ENCODE data around the gene UFC1. TPM values are rescaled to one million over a fixed set of nuclear protein-coding genes. Genes with fewer than 3 reads are reported as not detected.

UFC1 gene
- total RNA-seq, 2 experiments from 2014 or later: 103 to 113 TPM

- ChIA-PET CTCF (no interaction called here), POLR2A (interaction anchor here (1.4 to 1.5 kb wide), 2 partner anchors 32 to 76 kb away, joined by 3 to 5 read pairs; partner anchors contain the start of genes UFC1 and USF1)
- Mint-ChIP-seq H3K36me3 (ENCODE audit: low read depth) (peaks cover 76% of the 10 kb centered on the region), H3K27ac (no peak overlapping the region), H3K4me3 (no peak overlapping the region), H3K27me3 (no peaks in the 10 kb centered on the region), H3K4me1 (peaks cover 37% of the 10 kb centered on the region), H3K9me3 (no peaks in the 10 kb centered on the region)
- DNase-seq: no peak
Observed at GRCh38 chr1:161121834-161122233, 31.9 kb upstream of the UFC1 start.

GRCh38 chr1:161122967-161123366, 30.8 kb upstream of the UFC1 start:
- no peak for DNase-seq
- H3K36me3 Mint-ChIP-seq (ENCODE audit: low read depth): peaks cover 80% of the 10 kb centered on the region
- no peak overlapping the region for H3K27ac Mint-ChIP-seq
- ChIA-PET POLR2A (interaction anchor here (1.4 kb wide), 1 partner anchor 77 kb away, joined by 3 read pairs; the partner anchor contains the start of gene USF1), CTCF (interaction anchor here (0.7 kb wide), 1 partner anchor 58 kb away, joined by 3 read pairs; no protein-coding TSS in a partner anchor)
- H3K9me3 Mint-ChIP-seq: no peaks in the 10 kb centered on the region
- no peak overlapping the region for H3K4me3 Mint-ChIP-seq
- no peaks in the 10 kb centered on the region for H3K27me3 Mint-ChIP-seq
- peaks cover 45% of the 10 kb centered on the region for H3K4me1 Mint-ChIP-seq

GRCh38 chr1:161127649-161128048, 26.1 kb upstream of the UFC1 start:
- no peaks in the 10 kb centered on the region for H3K27me3 Mint-ChIP-seq
- ChIA-PET CTCF (interaction anchor here (1.1 to 1.7 kb wide), 2 partner anchors 10 to 292 kb away, joined by 3 to 7 read pairs; partner anchors contain the start of genes NIT1 and PFDN2), POLR2A (interaction anchor here (1.0 to 1.7 kb wide), 3 partner anchors 9 to 82 kb away, joined by 3 to 12 read pairs (median 3); partner anchors contain the start of genes NIT1, PFDN2, PPOX and USF1)
- H3K27ac Mint-ChIP-seq: no peak overlapping the region
- peaks cover 53% of the 10 kb centered on the region for H3K4me1 Mint-ChIP-seq
- H3K4me3 Mint-ChIP-seq: no peak overlapping the region
- peaks cover 75% of the 10 kb centered on the region for H3K36me3 Mint-ChIP-seq (ENCODE audit: low read depth)
- H3K9me3 Mint-ChIP-seq: no peaks in the 10 kb centered on the region
- no peak for DNase-seq

- peaks cover 64% of the 10 kb centered on the region for H3K36me3 Mint-ChIP-seq (ENCODE audit: low read depth)
Observed at GRCh38 chr1:161128591-161129420, 25.0 kb upstream of the UFC1 start.

GRCh38 chr1:161130266-161130665, 23.5 kb upstream of the UFC1 start:
- Mint-ChIP-seq H3K36me3 (ENCODE audit: low read depth) (peaks cover 55% of the 10 kb centered on the region), H3K9me3 (no peaks in the 10 kb centered on the region), H3K27ac (peak overlapping the region; percentile 11), H3K4me1 (peaks cover 56% of the 10 kb centered on the region), H3K4me3 (no peak overlapping the region), H3K27me3 (no peaks in the 10 kb centered on the region)
- ChIA-PET POLR2A (interaction anchor here (0.6 kb wide), 1 partner anchor 33 kb away, joined by 3 read pairs; no protein-coding TSS in a partner anchor), CTCF (interaction anchor here (1.3 to 1.4 kb wide), 2 partner anchors 11 to 36 kb away, joined by 3 read pairs; partner anchors contain the start of gene PPOX)
- DNase-seq: no peak

More at GRCh38 chr1:161128591-161129420, 25.0 kb upstream of the UFC1 start:
- ChIA-PET POLR2A (interaction anchor here (1.2 to 1.7 kb wide), 2 partner anchors 11 to 83 kb away, joined by 3 to 12 read pairs; partner anchors contain the start of genes NIT1, PFDN2 and USF1), CTCF (interaction anchor here (0.7 to 1.7 kb wide), 4 partner anchors 11 to 456 kb away, joined by 3 to 7 read pairs (median 4); partner anchors contain the start of genes KLHDC9, NIT1 and PFDN2)
- no peak for DNase-seq
- Mint-ChIP-seq H3K27me3 (no peaks in the 10 kb centered on the region), H3K27ac (peak overlapping the region; percentile 3), H3K9me3 (no peaks in the 10 kb centered on the region), H3K4me1 (peaks cover 53% of the 10 kb centered on the region), H3K4me3 (no peak overlapping the region)

GRCh38 chr1:161131523-161132409, 22.0 kb upstream of the UFC1 start:
- Mint-ChIP-seq H3K4me3 (no peak overlapping the region), H3K4me1 (peaks cover 52% of the 10 kb centered on the region), H3K27me3 (no peaks in the 10 kb centered on the region), H3K9me3 (no peaks in the 10 kb centered on the region), H3K27ac (no peak overlapping the region), H3K36me3 (ENCODE audit: low read depth) (peaks cover 47% of the 10 kb centered on the region)
- CTCF ChIA-PET: interaction anchor here (0.8 to 3.5 kb wide), 15 partner anchors 8 to 250 kb away, joined by 3 to 21 read pairs (median 5); partner anchors contain the start of genes ARHGAP30, KLHDC9, NIT1 and PFDN2
- DNase-seq: no peak
- POLR2A ChIA-PET: interaction anchor here (0.9 to 4.8 kb wide), 14 partner anchors 11 to 450 kb away, joined by 3 to 45 read pairs (median 4); partner anchors contain the start of genes ARHGAP30, TOMM40L, TSTD1 and UFC1

- Mint-ChIP-seq H3K27ac (no peak within 1 kb of the TSS), H3K36me3 (ENCODE audit: low read depth) (peaks cover 38% of the 10 kb centered on the region), H3K4me3 (no peak within 1 kb of the TSS), H3K4me1 (peaks cover 43% of the 10 kb centered on the region), H3K9me3 (no peaks in the 10 kb centered on the region), H3K27me3 (no peaks in the 10 kb centered on the region)
- ChIA-PET CTCF (interaction anchor here (1.0 to 3.5 kb wide), 15 partner anchors 7 to 405 kb away, joined by 3 to 21 read pairs (median 4); partner anchors contain the start of genes ARHGAP30, KLHDC9, NIT1 and PFDN2), POLR2A (interaction anchor here (0.6 to 4.8 kb wide), 23 partner anchors 10 to 451 kb away, joined by 3 to 45 read pairs (median 4); partner anchors contain the start of genes ARHGAP30, KLHDC9, LY9 and NDUFS2)
- DNase-seq: peak; percentile 94
Observed at GRCh38 chr1:161132410-161133219, 21.2 kb upstream of the UFC1 start, which contains the start of gene DEDD. DEDD (minus strand) TSS chr1:161132667; CDS start chr1:161124462, 8,205 bp downstream.

- CTCF ChIA-PET: interaction anchor here (1.0 to 3.5 kb wide), 12 partner anchors 15 to 406 kb away, joined by 3 to 21 read pairs (median 4); partner anchors contain the start of genes ARHGAP30, KLHDC9, NIT1 and PFDN2
- POLR2A ChIA-PET: interaction anchor here (0.6 to 4.8 kb wide), 23 partner anchors 9 to 451 kb away, joined by 3 to 45 read pairs (median 4); partner anchors contain the start of genes ARHGAP30, KLHDC9, LY9 and NDUFS2
- H3K4me3 Mint-ChIP-seq: no peak overlapping the region
- no peak overlapping the region for H3K27ac Mint-ChIP-seq
- no peak for DNase-seq
- no peaks in the 10 kb centered on the region for H3K9me3 Mint-ChIP-seq
- peaks cover 32% of the 10 kb centered on the region for H3K36me3 Mint-ChIP-seq (ENCODE audit: low read depth)
- H3K27me3 Mint-ChIP-seq: no peaks in the 10 kb centered on the region
- H3K4me1 Mint-ChIP-seq: peaks cover 39% of the 10 kb centered on the region
Observed at GRCh38 chr1:161133220-161133740, 20.5 kb upstream of the UFC1 start.

- Mint-ChIP-seq H3K27me3 (no peaks in the 10 kb centered on the region), H3K4me3 (no peak overlapping the region), H3K36me3 (ENCODE audit: low read depth) (peaks cover 8% of the 10 kb centered on the region), H3K27ac (no peak overlapping the region), H3K9me3 (no peaks in the 10 kb centered on the region), H3K4me1 (peaks cover 9% of the 10 kb centered on the region)
- no peak for DNase-seq
- ChIA-PET CTCF (interaction anchor here (0.6 to 1.6 kb wide), 12 partner anchors 9 to 463 kb away, joined by 3 to 7 read pairs (median 3); partner anchors contain the start of genes UFC1 and USF1), POLR2A (interaction anchor here (0.6 to 2.3 kb wide), 5 partner anchors 9 to 301 kb away, joined by 3 to 9 read pairs (median 4); partner anchors contain the start of genes NIT1, PFDN2 and UFC1)
Observed at GRCh38 chr1:161137881-161138280, 15.9 kb upstream of the UFC1 start.

- POLR2A ChIA-PET: interaction anchor here (0.6 to 2.3 kb wide), 4 partner anchors 9 to 41 kb away, joined by 3 to 9 read pairs (median 4); partner anchors contain the start of genes NIT1, PFDN2 and UFC1
- H3K4me1 Mint-ChIP-seq: peaks cover 9% of the 10 kb centered on the region
- no peaks in the 10 kb centered on the region for H3K27me3 Mint-ChIP-seq
- H3K9me3 Mint-ChIP-seq: no peaks in the 10 kb centered on the region
- H3K36me3 Mint-ChIP-seq (ENCODE audit: low read depth): peaks cover 8% of the 10 kb centered on the region
- CTCF ChIA-PET: interaction anchor here (0.6 to 1.6 kb wide), 13 partner anchors 9 to 463 kb away, joined by 3 to 7 read pairs (median 3); partner anchors contain the start of genes UFC1 and USF1
- DNase-seq: no peak
- peak overlapping the region; percentile 21 for H3K27ac Mint-ChIP-seq
- H3K4me3 Mint-ChIP-seq: no peak overlapping the region
Observed at GRCh38 chr1:161138431-161138830, 15.3 kb upstream of the UFC1 start.
